GM12865 (cell line): ENCODE data around the gene METAP1.
"Not testable (repeated sequence)": the region's sequence is repeated elsewhere in the genome, so short reads cannot be mapped to it uniquely, and the experiment has no call there.

ENCODE experiments used
- DNase-seq: peaks from one replicate; pipeline ENCODE4 v3.0.0; 2010; ENCODE audit warnings: low read depth
- H3K4me3 ChIP-seq: 2 replicates; pipeline ENCODE4 v1.5.1; 2011; ENCODE audit warnings: mild to moderate bottlenecking, low read depth, low read length, control low read depth
- CTCF ChIP-seq: IDR thresholded peaks from 2 replicates; pipeline ENCODE4 v1.5.1; 2011; ENCODE audit warnings: low read length, control low read depth, low read depth, inconsistent platforms; ENCODE audit not compliant: insufficient read depth; ENCODE audit errors: missing control alignments

Gene METAP1

GRCh38 chr4:99052902-99053301, 57.4 kb downstream of the METAP1 start:
- no peak for TF ChIP-seq CTCF
- no peak overlapping the region for H3K4me3 ChIP-seq
- peak; percentile 5 for DNase-seq

- no peak for TF ChIP-seq CTCF
- DNase-seq, result peak; percentile 46
These were observed 59.0 kb downstream of the METAP1 start for GRCh38 chr4:99054428-99054994.

GRCh38 chr4:99058228-99058627, 62.7 kb downstream of the METAP1 start:
- DNase-seq, result no peak
- no peak overlapping the region for H3K4me3 ChIP-seq
- no peak for TF ChIP-seq CTCF

More at GRCh38 chr4:99054428-99054994, 59.0 kb downstream of the METAP1 start:
- no peak overlapping the region for H3K4me3 ChIP-seq

GRCh38 chr4:99059550-99059949, 64.0 kb downstream of the METAP1 start:
- no peak for TF ChIP-seq CTCF
- H3K4me3 ChIP-seq, result no peak overlapping the region
- DNase-seq, result no peak

GRCh38 chr4:99061048-99061700, 65.7 kb downstream of the METAP1 start:
- no peak for DNase-seq
- TF ChIP-seq CTCF, result no peak

GRCh38 chr4:99062120-99062519, 66.6 kb downstream of the METAP1 start:
- H3K4me3 ChIP-seq, result no peak overlapping the region
- TF ChIP-seq CTCF, result no peak
- no peak for DNase-seq

More at GRCh38 chr4:99061048-99061700, 65.7 kb downstream of the METAP1 start:
- H3K4me3 ChIP-seq, result no peak overlapping the region

- not testable (repeated sequence) for H3K4me3 ChIP-seq, DNase-seq
These were observed 70.0 kb downstream of the METAP1 start for GRCh38 chr4:99065521-99065920.
